CD4-positive, alpha-beta memory T cell (primary cell): Measurements from ENCODE around the gene CDCA5. TPM values are rescaled to one million over a fixed set of nuclear protein-coding genes. Genes with fewer than 3 reads are reported as not detected.

ENCODE experiments used
- CTCF ChIA-PET: fragments of 350-600 bp; sonication (Branson Sonifier 250); formaldehyde crosslinking; loops from one replicate; lab custom pipeline; 2021; ENCODE audit warnings: inconsistent platforms; ENCODE audit not compliant: partially characterized antibody; lab: Charles Lee
- POLR2A ChIA-PET: fragments of 350-600 bp; sonication (Branson Sonifier 250); formaldehyde crosslinking; loops from one replicate; lab custom pipeline; 2021; ENCODE audit not compliant: partially characterized antibody; lab: Charles Lee
- DNase-seq, 5 donors: peaks; one replicate each; pipeline versions ENCODE4 v3.0.0 to v3.0.0-alpha.2; 2020 to 2022; ENCODE audit warnings: mixed read lengths in 1 of 5
- H3K27ac ChIP-seq: one replicate; pipeline ENCODE4 v1.7.0; 2013; ENCODE audit warnings: low read depth, low read length
- H3K27me3 ChIP-seq: 2 replicates; pipeline ENCODE4 v1.7.0; 2013; ENCODE audit warnings: mild to moderate bottlenecking, low read length, moderate library complexity; ENCODE audit not compliant: insufficient read depth
- H3K36me3 ChIP-seq: 2 replicates; pipeline ENCODE4 v1.7.0; 2013; ENCODE audit warnings: mild to moderate bottlenecking, low read length, moderate library complexity; ENCODE audit not compliant: insufficient read depth
- H3K4me1 ChIP-seq: 2 replicates; pipeline ENCODE4 v1.7.0; 2013; ENCODE audit warnings: mild to moderate bottlenecking, low read length, moderate library complexity; ENCODE audit not compliant: insufficient read depth
- H3K4me3 ChIP-seq, 2 donors: one replicate each; pipeline ENCODE4 v1.7.0; 2013; ENCODE audit warnings: low read length in 2 of 2, mild to moderate bottlenecking in 1 of 2
- H3K9me3 ChIP-seq, 2 donors: one replicate each; pipeline ENCODE4 v1.7.0; 2013; ENCODE audit warnings: low read length in 2 of 2, control low read depth in 1 of 2; ENCODE audit not compliant: control insufficient read depth in 1 of 2
- H3K27ac Mint-ChIP-seq, 7 donors: one replicate each; pipeline ENCODE4 v1.8.0; 2020 to 2021; ENCODE audit warnings: mixed read lengths in 7 of 7, mild to moderate bottlenecking in 6 of 7, inconsistent platforms in 3 of 7, moderate library complexity in 3 of 7
- H3K27me3 Mint-ChIP-seq, 2 donors: one replicate each; pipeline ENCODE4 v1.8.0; 2020 to 2021; ENCODE audit warnings: mixed read lengths in 2 of 2
- H3K36me3 Mint-ChIP-seq, 2 donors: one replicate each; pipeline ENCODE4 v1.8.0; 2020 to 2021; ENCODE audit warnings: mixed read lengths in 2 of 2, inconsistent platforms in 1 of 2, mild to moderate bottlenecking in 1 of 2
- H3K4me1 Mint-ChIP-seq, 4 donors: one replicate each; pipeline ENCODE4 v1.8.0; 2020 to 2021; ENCODE audit warnings: mixed read lengths in 4 of 4, mild to moderate bottlenecking in 1 of 4
- H3K4me3 Mint-ChIP-seq, 8 donors: one replicate each; pipeline ENCODE4 v1.8.0; 2020 to 2021; ENCODE audit warnings: mixed read lengths in 8 of 8, mild to moderate bottlenecking in 7 of 8, moderate library complexity in 6 of 8, inconsistent platforms in 3 of 8
- H3K9me3 Mint-ChIP-seq, 8 donors: one replicate each; pipeline ENCODE4 v1.8.0; 2020 to 2021; ENCODE audit warnings: mixed read lengths in 8 of 8, mild to moderate bottlenecking in 5 of 8, inconsistent platforms in 3 of 8, moderate library complexity in 1 of 8
- intact Hi-C: fragments of 100-400 bp; cut with micrococcal nuclease; formaldehyde crosslinking; loops from one replicate; pipeline ENCODE4 v1.15.1; 2023
- polyA plus RNA-seq, 2 donors: library from polyadenylated mRNA; unstranded; fragments of 300-500 nt; fragmentation: Illumina TruSeq; gene quantifications; one replicate each; pipeline ENCODE4 v1.2.3, GENCODE V29; 2021
- total RNA-seq, 2 experiments: library from RNA; stranded (reverse); gene quantifications; one replicate each; pipeline ENCODE4 v1.2.3, GENCODE V29; 2021

The CDCA5 gene
- total and polyA plus RNA-seq, 4 experiments from 2014 or later, result 0.41 to 0.64 (median 0.41) TPM; not detected in 1

- H3K9me3 ChIP-seq, result no peaks in the 10 kb centered on the region
- CTCF ChIA-PET, result no interaction called here
- H3K36me3 Mint-ChIP-seq, result peaks cover 0 to 5% of the 10 kb centered on the region in 2 donors
- H3K27ac ChIP-seq, result peak overlapping the region; percentile 48
- peak overlapping the region; percentile 47 to 94 (median 83) for H3K27ac Mint-ChIP-seq
- DNase-seq, result no peak
- peaks cover 3 to 30% (median 18%) of the 10 kb centered on the region in 4 donors for H3K4me1 Mint-ChIP-seq
- H3K4me3 Mint-ChIP-seq, result peak overlapping the region; percentile 82 to 90 (median 84)
- peaks cover 25% of the 10 kb centered on the region for H3K4me1 ChIP-seq
- H3K36me3 ChIP-seq, result peaks cover 6% of the 10 kb centered on the region
- POLR2A ChIA-PET, result interaction anchor here (0.7 to 1.7 kb wide), 3 partner anchors 27 to 49 kb away, joined by 3 to 7 read pairs (median 4); partner anchors contain the start of genes ARL2 and VPS51
- H3K27me3 ChIP-seq, result no peaks in the 10 kb centered on the region
- no peaks in the 10 kb centered on the region for H3K27me3 Mint-ChIP-seq
- H3K9me3 Mint-ChIP-seq, result no peaks in the 10 kb centered on the region
- intact Hi-C loops, result no loop called here
- peak overlapping the region; percentile 22 to 54 for H3K4me3 ChIP-seq
Observed at GRCh38 chr11:65047581-65048422, 36.0 kb downstream of the CDCA5 start.

- H3K36me3 ChIP-seq, result peaks cover 6% of the 10 kb centered on the region
- Mint-ChIP-seq H3K4me3 (peak overlapping the region in 1 of 8 donors; percentile 46), H3K27me3 (no peaks in the 10 kb centered on the region), H3K36me3 (peaks cover 0 to 8% of the 10 kb centered on the region in 2 donors), H3K27ac (no peak overlapping the region), H3K4me1 (peaks cover 7 to 44% (median 28%) of the 10 kb centered on the region in 4 donors), H3K9me3 (no peaks in the 10 kb centered on the region)
- H3K27ac ChIP-seq, result no peak overlapping the region
- H3K27me3 ChIP-seq, result no peaks in the 10 kb centered on the region
- intact Hi-C loops, result no loop called here
- CTCF ChIA-PET, result interaction anchor here (0.8 to 1.3 kb wide), 3 partner anchors 10 to 33 kb away, joined by 3 to 4 read pairs (median 3); no protein-coding TSS in a partner anchor
- POLR2A ChIA-PET, result interaction anchor here (0.6 to 1.1 kb wide), 2 partner anchors 72 to 618 kb away, joined by 3 read pairs; partner anchors contain the start of gene ZNHIT2
- H3K4me3 ChIP-seq, result no peak overlapping the region
- DNase-seq, result no peak
- H3K4me1 ChIP-seq, result peaks cover 33% of the 10 kb centered on the region
- no peaks in the 10 kb centered on the region for H3K9me3 ChIP-seq
Observed at GRCh38 chr11:65045728-65046127, 38.1 kb downstream of the CDCA5 start.

GRCh38 chr11:65045061-65045460 lies 38.8 kb downstream of the CDCA5 start:
- Histone ChIP-seq H3K4me3 (no peak overlapping the region), H3K4me1 (peaks cover 40% of the 10 kb centered on the region), H3K27me3 (no peaks in the 10 kb centered on the region), H3K27ac (no peak overlapping the region), H3K9me3 (no peaks in the 10 kb centered on the region), H3K36me3 (peaks cover 6% of the 10 kb centered on the region)
- no peak for DNase-seq
- H3K9me3 Mint-ChIP-seq, result no peaks in the 10 kb centered on the region
- no peak overlapping the region for H3K4me3 Mint-ChIP-seq
- H3K27me3 Mint-ChIP-seq, result no peaks in the 10 kb centered on the region
- intact Hi-C loops, result no loop called here
- H3K27ac Mint-ChIP-seq, result peak overlapping the region in 1 of 7 donors; percentile 15
- ChIA-PET POLR2A (no interaction called here), CTCF (interaction anchor here (0.8 to 1.3 kb wide), 3 partner anchors 9 to 33 kb away, joined by 3 to 4 read pairs (median 3); no protein-coding TSS in a partner anchor)
- H3K36me3 Mint-ChIP-seq, result peaks cover 0 to 10% of the 10 kb centered on the region in 2 donors
- peaks cover 8 to 49% (median 30%) of the 10 kb centered on the region in 4 donors for H3K4me1 Mint-ChIP-seq

- no peak for DNase-seq
- H3K27ac Mint-ChIP-seq, result no peak overlapping the region
- Histone ChIP-seq H3K9me3 (no peaks in the 10 kb centered on the region), H3K4me1 (peaks cover 43% of the 10 kb centered on the region), H3K27ac (no peak overlapping the region), H3K36me3 (peaks cover 6% of the 10 kb centered on the region), H3K4me3 (no peak overlapping the region), H3K27me3 (no peaks in the 10 kb centered on the region)
- intact Hi-C loops, result no loop called here
- peaks cover 8 to 49% (median 30%) of the 10 kb centered on the region in 4 donors for H3K4me1 Mint-ChIP-seq
- H3K9me3 Mint-ChIP-seq, result no peaks in the 10 kb centered on the region
- H3K36me3 Mint-ChIP-seq, result peaks cover 0 to 10% of the 10 kb centered on the region in 2 donors
- no peaks in the 10 kb centered on the region for H3K27me3 Mint-ChIP-seq
- ChIA-PET CTCF (no interaction called here), POLR2A (interaction anchor here (3.6 kb wide), 1 partner anchor 91 kb away, joined by 21 read pairs; the partner anchor contains the start of gene SYVN1)
- H3K4me3 Mint-ChIP-seq, result peak overlapping the region in 1 of 8 donors; percentile 45
Observed at GRCh38 chr11:65043881-65044501, 39.8 kb downstream of the CDCA5 start.

GRCh38 chr11:65042891-65043290 lies 40.9 kb downstream of the CDCA5 start:
- intact Hi-C loops, result no loop called here
- peaks cover 6% of the 10 kb centered on the region for H3K36me3 ChIP-seq
- H3K4me3 ChIP-seq, result no peak overlapping the region
- Mint-ChIP-seq H3K27ac (peak overlapping the region in 1 of 7 donors; percentile 54), H3K4me3 (peak overlapping the region in 5 of 8 donors; percentile 82 to 89 (median 86)), H3K4me1 (peaks cover 8 to 41% (median 24%) of the 10 kb centered on the region in 4 donors), H3K27me3 (no peaks in the 10 kb centered on the region), H3K9me3 (no peaks in the 10 kb centered on the region), H3K36me3 (peaks cover 2 to 11% of the 10 kb centered on the region in 2 donors)
- H3K4me1 ChIP-seq, result peaks cover 37% of the 10 kb centered on the region
- H3K27ac ChIP-seq, result no peak overlapping the region
- ChIA-PET CTCF (interaction anchor here (0.9 kb wide), 1 partner anchor 30 kb away, joined by 3 read pairs; no protein-coding TSS in a partner anchor), POLR2A (interaction anchor here (1.0 to 3.7 kb wide), 4 partner anchors 17 to 92 kb away, joined by 3 to 21 read pairs (median 10); partner anchors contain the start of genes ARL2, FAU, MRPL49 and SYVN1)
- DNase-seq, result no peak
- no peaks in the 10 kb centered on the region for H3K27me3 ChIP-seq
- no peaks in the 10 kb centered on the region for H3K9me3 ChIP-seq

GRCh38 chr11:65040847-65041622 lies 42.8 kb downstream of the CDCA5 start, which contains the start of gene SAC3D1:
SAC3D1 (plus strand) TSS chr11:65041210; CDS start chr11:65041293, 83 bp downstream.
- CTCF ChIA-PET, result interaction anchor here (1.0 to 3.2 kb wide), 6 partner anchors 12 to 44 kb away, joined by 3 to 11 read pairs (median 4); partner anchors contain the start of gene ARL2
- peaks cover 5 to 24% (median 15%) of the 10 kb centered on the region in 4 donors for H3K4me1 Mint-ChIP-seq

More at GRCh38 chr11:65040847-65041622, 42.8 kb downstream of the CDCA5 start, which contains the start of gene SAC3D1:
- Mint-ChIP-seq H3K36me3 (peaks cover 2 to 11% of the 10 kb centered on the region in 2 donors), H3K9me3 (no peaks in the 10 kb centered on the region), H3K4me3 (peak within 1 kb of the TSS; percentile 92 to 97 (median 94)), H3K27me3 (no peaks in the 10 kb centered on the region), H3K27ac (peak within 1 kb of the TSS; percentile 87 to 97 (median 95))
- H3K36me3 ChIP-seq, result peaks cover 7% of the 10 kb centered on the region
- peak; percentile 87 to 91 (median 90) for DNase-seq
- POLR2A ChIA-PET, result interaction anchor here (0.6 to 4.8 kb wide), 21 partner anchors 12 to 819 kb away, joined by 3 to 42 read pairs (median 6); partner anchors contain the start of genes ARL2, ATG2A, CDCA5 and EHD1
- H3K27ac ChIP-seq, result peak within 1 kb of the TSS; percentile 61
- H3K4me1 ChIP-seq, result peaks cover 25% of the 10 kb centered on the region
- intact Hi-C loops, result loop anchor here (1.0 to 2.0 kb wide), 5 partner anchors 14 to 70 kb away; partner anchors contain the start of genes ARL2, CDCA5, SNX15 and TM7SF2
- H3K9me3 ChIP-seq, result no peaks in the 10 kb centered on the region
- H3K4me3 ChIP-seq, result peak within 1 kb of the TSS; percentile 61 to 64
- no peaks in the 10 kb centered on the region for H3K27me3 ChIP-seq
